Suprapubic skin (tissue), 4 donors: ENCODE results near the gene PDIA6. TPM values are rescaled to one million over a fixed set of nuclear protein-coding genes. Genes with fewer than 3 reads are reported as not detected.

Source experiments
- DNase-seq, 2 donors: peaks; one replicate each; pipeline ENCODE4 v3.0.0-alpha.2; 2019; ENCODE audit warnings: low spot score in 2 of 2
- H3K27ac ChIP-seq: fragments of 200-600 bp; sonication (generic); one replicate; pipeline ENCODE4 v1.5.1; 2019
- H3K27me3 ChIP-seq: fragments of 200-600 bp; sonication (generic); one replicate; pipeline ENCODE4 v1.5.1; 2019
- H3K36me3 ChIP-seq: fragments of 200-600 bp; sonication (generic); one replicate; pipeline ENCODE4 v1.5.1; 2019
- H3K4me1 ChIP-seq: fragments of 200-600 bp; sonication (generic); one replicate; pipeline ENCODE4 v1.5.1; 2019
- H3K4me3 ChIP-seq: fragments of 200-600 bp; sonication (generic); one replicate; pipeline ENCODE4 v1.5.1; 2019; ENCODE audit warnings: mild to moderate bottlenecking
- H3K9me3 ChIP-seq: fragments of 200-600 bp; sonication (generic); one replicate; pipeline ENCODE4 v1.5.1; 2019
- EP300 ChIP-seq: sonication (generic); formaldehyde crosslinking; IDR thresholded peaks from one replicate; pipeline ENCODE4 v1.6.1; 2017; ENCODE audit warnings: antibody characterized with exemption
- POLR2A ChIP-seq, 2 donors: fragments of 450-650 bp; IDR thresholded peaks; one replicate each; pipeline ENCODE4 v1.6.1; 2017; ENCODE audit warnings: antibody characterized with exemption in 2 of 2, mild to moderate bottlenecking in 2 of 2, moderate library complexity in 2 of 2
- POLR2AphosphoS5 ChIP-seq, 3 donors: sonication (generic); formaldehyde crosslinking; IDR thresholded peaks; one replicate each; pipeline ENCODE4 v1.6.1; 2017; ENCODE audit warnings: antibody characterized with exemption in 3 of 3
- WGBS: methylation state at CpG from one replicate; pipeline ENCODE4 v1.1.5; 2018; 5-methylcytosine and 5-hydroxymethylcytosine counted together
- total RNA-seq, 4 donors: library from RNA; depleted of rRNA; stranded (reverse); fragments of >200 nt; gene quantifications; one replicate each; pipeline ENCODE4 v1.1.0, GENCODE V29; 2016
- TF ChIP-seq, protein P1 (sequence below), 2 donors: fragments of 200-600 bp in 1 of 2; fragments of 450-650 bp in 1 of 2; sonication (generic) in 1 of 2; IDR thresholded peaks; one replicate each; pipeline ENCODE4 v1.5.1; 2016 to 2019; ENCODE audit warnings: antibody characterized with exemption in 2 of 2, mild to moderate bottlenecking in 1 of 2, moderate library complexity in 1 of 2

PDIA6 gene
- total RNA-seq, result 10 to 100 TPM; 40.2 to 77.5 (median 63.1) TPM

DNA sequence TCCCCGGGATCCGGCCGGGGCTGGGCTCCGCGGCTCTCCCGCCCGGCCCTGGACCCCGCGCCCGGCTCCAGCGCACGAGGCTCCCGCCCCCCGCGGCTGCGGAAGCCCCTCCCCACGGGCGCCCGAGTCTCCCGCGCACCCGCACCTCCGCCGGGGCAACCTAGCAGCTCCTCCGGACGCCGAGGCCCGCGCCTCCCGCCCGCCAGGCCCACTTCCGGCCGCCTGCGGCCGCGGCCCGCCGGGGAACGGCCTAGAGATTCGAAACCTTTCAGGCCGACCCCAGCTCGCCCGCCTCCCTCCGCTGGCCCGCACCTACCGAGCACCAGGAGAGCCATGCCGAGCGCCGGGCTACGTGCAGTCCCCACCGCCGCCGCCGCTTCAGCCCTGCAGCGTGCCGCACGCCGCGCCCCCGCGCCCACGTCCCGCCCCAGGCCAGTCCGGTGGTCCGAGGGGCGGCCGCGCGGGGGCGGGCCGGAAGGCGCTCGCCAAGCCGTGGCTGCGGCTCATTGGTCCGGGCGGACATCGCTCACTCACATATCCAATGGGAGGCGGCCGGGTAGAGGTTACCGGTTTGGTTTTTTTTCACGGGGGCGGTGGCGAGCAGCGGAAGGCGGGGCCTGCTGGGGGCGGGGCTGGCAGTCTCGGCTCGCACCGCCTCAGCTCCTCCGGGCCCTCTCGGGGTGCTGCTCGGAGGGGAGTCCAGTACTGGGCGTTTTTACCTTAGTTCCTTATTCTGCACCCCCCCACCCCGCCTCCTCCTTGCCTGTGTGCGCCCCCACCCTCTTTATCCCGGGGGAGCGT is at the start of gene PDIA6:
PDIA6 (minus strand) TSS at position 424 of the 801 bp plus-strand sequence; CDS start at position 335, 89 bp downstream.
- WGBS, result under 1% methylated on average over 20 of the region's 98 CpGs
- TF ChIP-seq POLR2A (IDR thresholded peaks at IDR 0.05), result peak in 1 of 2 donors; percentile 42
- no peak for TF ChIP-seq POLR2AphosphoS5 (IDR thresholded peaks at IDR 0.05)

DNA sequence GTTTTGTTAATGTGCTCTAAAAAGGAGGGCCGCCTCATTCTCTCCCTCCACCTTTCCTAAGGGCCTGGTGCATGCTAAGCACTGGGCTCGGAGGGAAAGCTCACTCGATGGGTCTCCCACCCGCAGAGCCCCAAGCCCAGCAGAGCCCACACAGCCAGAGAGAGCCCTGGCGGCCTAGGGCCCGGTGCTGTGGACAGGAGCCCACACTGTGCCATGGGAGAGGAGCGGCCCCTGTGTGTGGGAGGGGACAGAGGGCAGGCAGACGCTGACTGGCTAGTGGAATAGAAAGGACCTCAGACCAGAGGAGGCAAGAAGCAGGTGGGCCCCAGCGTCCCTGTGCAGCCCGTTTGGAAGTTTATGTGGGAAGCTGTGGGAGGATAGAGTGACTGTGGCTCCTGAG is 49.7 kb upstream of the PDIA6 start:
- Histone ChIP-seq H3K9me3 (no peaks in the 10 kb centered on the region), H3K4me3 (no peak overlapping the region), H3K36me3 (no peaks in the 10 kb centered on the region), H3K27ac (no peak overlapping the region), H3K27me3 (peaks cover 25% of the 10 kb centered on the region), H3K4me1 (no peaks in the 10 kb centered on the region)
- TF ChIP-seq, protein P1, sequence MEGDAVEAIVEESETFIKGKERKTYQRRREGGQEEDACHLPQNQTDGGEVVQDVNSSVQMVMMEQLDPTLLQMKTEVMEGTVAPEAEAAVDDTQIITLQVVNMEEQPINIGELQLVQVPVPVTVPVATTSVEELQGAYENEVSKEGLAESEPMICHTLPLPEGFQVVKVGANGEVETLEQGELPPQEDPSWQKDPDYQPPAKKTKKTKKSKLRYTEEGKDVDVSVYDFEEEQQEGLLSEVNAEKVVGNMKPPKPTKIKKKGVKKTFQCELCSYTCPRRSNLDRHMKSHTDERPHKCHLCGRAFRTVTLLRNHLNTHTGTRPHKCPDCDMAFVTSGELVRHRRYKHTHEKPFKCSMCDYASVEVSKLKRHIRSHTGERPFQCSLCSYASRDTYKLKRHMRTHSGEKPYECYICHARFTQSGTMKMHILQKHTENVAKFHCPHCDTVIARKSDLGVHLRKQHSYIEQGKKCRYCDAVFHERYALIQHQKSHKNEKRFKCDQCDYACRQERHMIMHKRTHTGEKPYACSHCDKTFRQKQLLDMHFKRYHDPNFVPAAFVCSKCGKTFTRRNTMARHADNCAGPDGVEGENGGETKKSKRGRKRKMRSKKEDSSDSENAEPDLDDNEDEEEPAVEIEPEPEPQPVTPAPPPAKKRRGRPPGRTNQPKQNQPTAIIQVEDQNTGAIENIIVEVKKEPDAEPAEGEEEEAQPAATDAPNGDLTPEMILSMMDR (IDR thresholded peaks at IDR 0.05), result no peak
- TF ChIP-seq POLR2A (IDR thresholded peaks at IDR 0.05), result no peak
- TF ChIP-seq POLR2AphosphoS5 (IDR thresholded peaks at IDR 0.05), result no peak
- no peak for TF ChIP-seq EP300
- no peak for DNase-seq
- WGBS, result 87% methylated on average over 8 of the region's 10 CpGs

More for the DNA sequence above, at the start of gene PDIA6:
- Histone ChIP-seq H3K4me3 (peak within 1 kb of the TSS; percentile 66), H3K36me3 (no peaks in the 10 kb centered on the region), H3K9me3 (no peaks in the 10 kb centered on the region), H3K4me1 (peaks cover 27% of the 10 kb centered on the region), H3K27ac (peak within 1 kb of the TSS; percentile 88), H3K27me3 (no peaks in the 10 kb centered on the region)
- peak; percentile 97 for DNase-seq

DNA sequence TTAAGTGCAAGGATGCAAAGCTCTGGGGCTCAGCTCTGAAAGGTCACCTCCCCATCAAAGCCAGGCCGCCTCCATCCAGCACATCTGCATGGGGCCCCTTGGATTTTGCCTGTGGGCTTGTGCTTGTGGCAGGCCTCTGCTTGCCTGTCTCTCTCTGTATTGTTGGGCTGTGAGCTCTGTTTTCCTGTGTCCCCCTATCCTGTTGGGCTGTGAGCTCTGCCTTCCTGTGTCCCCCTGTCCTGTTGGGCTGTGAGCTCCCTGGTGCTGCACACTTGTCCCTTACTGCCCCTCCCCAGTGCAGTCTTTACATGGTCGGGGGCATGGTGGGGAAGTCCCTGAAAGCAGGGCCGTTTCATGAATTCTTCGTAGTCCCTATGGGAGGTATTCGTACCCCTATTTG is 49.2 kb upstream of the PDIA6 start:
- WGBS, result 77% methylated on average over 4 of the region's 5 CpGs
- H3K27me3 ChIP-seq, result peaks cover 25% of the 10 kb centered on the region
- no peak overlapping the region for H3K4me3 ChIP-seq
- DNase-seq, result no peak
- no peaks in the 10 kb centered on the region for H3K4me1 ChIP-seq
- TF ChIP-seq POLR2A (IDR thresholded peaks at IDR 0.05), result no peak
- no peak for TF ChIP-seq EP300
- TF ChIP-seq, protein P1 (IDR thresholded peaks at IDR 0.05), result no peak
- TF ChIP-seq POLR2AphosphoS5 (IDR thresholded peaks at IDR 0.05), result no peak
- H3K36me3 ChIP-seq, result no peaks in the 10 kb centered on the region
- H3K27ac ChIP-seq, result no peak overlapping the region
- no peaks in the 10 kb centered on the region for H3K9me3 ChIP-seq

GRCh38 chr2:10860814-10861325 is 48.3 kb upstream of the PDIA6 start:
- Histone ChIP-seq H3K27me3 (peaks cover 30% of the 10 kb centered on the region), H3K4me3 (no peak overlapping the region), H3K9me3 (no peaks in the 10 kb centered on the region), H3K36me3 (no peaks in the 10 kb centered on the region), H3K27ac (no peak overlapping the region), H3K4me1 (no peaks in the 10 kb centered on the region)
- TF ChIP-seq, protein P1 (IDR thresholded peaks at IDR 0.05), result no peak
- TF ChIP-seq POLR2A (IDR thresholded peaks at IDR 0.05) (no peak), POLR2AphosphoS5 (IDR thresholded peaks at IDR 0.05) (no peak), EP300 (no peak)
- WGBS, result 65% methylated on average over 8 of the region's 8 CpGs
- no peak for DNase-seq

DNA sequence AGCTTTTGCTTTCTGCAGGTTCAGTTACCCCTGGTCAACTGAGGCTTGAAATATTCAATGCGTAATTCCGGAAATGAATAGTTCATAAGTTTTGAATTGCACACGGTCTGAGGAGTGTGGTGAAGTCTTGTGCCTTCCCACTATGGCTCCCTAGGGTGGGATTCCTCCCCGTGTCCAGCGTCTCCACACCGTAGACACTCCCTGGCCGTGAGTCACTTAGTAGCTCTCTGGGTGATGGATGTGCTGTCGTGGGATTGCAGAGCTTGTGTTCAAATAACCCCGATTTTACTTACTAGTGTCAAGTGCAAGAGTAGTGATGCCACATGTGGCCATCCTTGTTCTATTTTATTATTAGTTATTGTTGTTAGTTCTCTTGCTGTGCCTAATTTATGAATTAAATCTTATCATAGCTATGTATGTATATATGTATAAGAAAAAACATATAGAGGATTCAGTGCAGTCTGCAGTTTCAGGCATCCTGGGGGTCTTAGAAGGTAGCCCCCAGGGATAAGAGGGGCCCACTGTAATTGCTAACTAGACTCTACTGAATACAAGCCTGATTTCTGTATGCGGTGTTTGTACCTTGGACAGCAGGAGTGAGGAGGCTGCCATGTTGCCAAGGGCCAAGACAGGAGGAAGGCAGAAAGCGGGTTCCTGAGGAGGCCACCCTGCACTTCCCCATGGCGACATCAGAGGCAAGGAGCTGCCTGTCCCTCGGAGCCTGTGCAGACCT is 47.7 kb upstream of the PDIA6 start:
- Histone ChIP-seq H3K4me3 (no peak overlapping the region), H3K4me1 (no peaks in the 10 kb centered on the region), H3K36me3 (no peaks in the 10 kb centered on the region), H3K9me3 (no peaks in the 10 kb centered on the region), H3K27ac (no peak overlapping the region), H3K27me3 (peaks cover 24% of the 10 kb centered on the region)
- no peak for DNase-seq
- TF ChIP-seq POLR2A (IDR thresholded peaks at IDR 0.05), result no peak
- WGBS, result 72% methylated on average over 11 of the region's 13 CpGs

DNA sequence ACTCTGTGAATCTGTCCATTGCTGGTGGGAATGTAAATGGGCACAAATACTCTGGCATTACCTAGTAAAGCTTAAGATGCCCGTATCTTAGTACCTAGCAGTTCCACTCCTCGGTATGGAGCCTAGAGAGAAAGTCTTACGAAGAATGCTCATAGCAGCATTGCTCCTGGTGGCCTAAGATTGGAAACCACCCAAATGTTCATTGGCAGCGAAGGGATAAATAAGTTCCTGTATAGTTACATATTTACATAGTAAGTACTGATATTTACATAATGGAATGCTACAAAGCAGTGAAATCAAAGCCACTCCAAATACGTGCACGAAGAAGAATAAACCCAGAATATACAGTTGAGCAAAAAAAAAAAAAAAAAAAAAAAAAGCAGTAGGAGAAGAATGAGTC is 46.7 kb upstream of the PDIA6 start:
- no peaks in the 10 kb centered on the region for H3K9me3 ChIP-seq
- H3K27me3 ChIP-seq, result peaks cover 20% of the 10 kb centered on the region
- no peaks in the 10 kb centered on the region for H3K36me3 ChIP-seq
- no peak overlapping the region for H3K4me3 ChIP-seq
- 88% methylated on average over 6 of the region's 6 CpGs for WGBS
- DNase-seq, result no peak
- no peaks in the 10 kb centered on the region for H3K4me1 ChIP-seq
- no peak overlapping the region for H3K27ac ChIP-seq
- no peak for TF ChIP-seq POLR2A (IDR thresholded peaks at IDR 0.05)
- TF ChIP-seq POLR2AphosphoS5 (IDR thresholded peaks at IDR 0.05), result no peak
- no peak for TF ChIP-seq EP300
- TF ChIP-seq, protein P1 (IDR thresholded peaks at IDR 0.05), result no peak
